Activated CD8-positive, alpha-beta T cell treated with anti-CD3 and anti-CD28 coated beads for 36 hours (primary cell): Measurements from ENCODE around the gene SUPT3H. TPM values are rescaled to one million over a fixed set of nuclear protein-coding genes. Genes with fewer than 3 reads are reported as not detected.
A peak's percentile ranks its signal among the peaks of the same experiment; 100 is the strongest.

Experiments
- ATAC-seq: fragments of 200-7000 bp; cut with Tn5 transposase; one replicate; pipeline ENCODE4 v1.10.0; 2021; ENCODE audit warnings: mild to moderate bottlenecking, moderate library complexity
- CTCF ChIA-PET: fragments of 350-600 bp; sonication (Branson Sonifier 250); formaldehyde crosslinking; loops from one replicate; lab custom pipeline; 2021; ENCODE audit warnings: antibody characterized with exemption; lab: Charles Lee
- POLR2A ChIA-PET: fragments of 350-600 bp; sonication (Branson Sonifier 250); formaldehyde crosslinking; loops from one replicate; lab custom pipeline; 2021; ENCODE audit warnings: antibody characterized with exemption; lab: Charles Lee
- DNase-seq: peaks from one replicate; pipeline ENCODE4 v3.0.0-alpha.2; 2020
- H3K27ac Mint-ChIP-seq: one replicate; pipeline ENCODE4 v1.8.0; 2021; ENCODE audit warnings: mild to moderate bottlenecking, mixed read lengths
- H3K27me3 Mint-ChIP-seq: one replicate; pipeline ENCODE4 v1.8.0; 2021; ENCODE audit warnings: mixed read lengths
- H3K36me3 Mint-ChIP-seq: one replicate; pipeline ENCODE4 v1.8.0; 2021; ENCODE audit warnings: low read depth, mixed read lengths
- H3K4me1 Mint-ChIP-seq: one replicate; pipeline ENCODE4 v1.8.0; 2021; ENCODE audit warnings: low read depth, mixed read lengths
- H3K4me3 Mint-ChIP-seq: one replicate; pipeline ENCODE4 v1.8.0; 2021; ENCODE audit warnings: mild to moderate bottlenecking, moderate library complexity, mixed read lengths
- H3K9me3 Mint-ChIP-seq: one replicate; pipeline ENCODE4 v1.8.0; 2021; ENCODE audit warnings: mixed read lengths
- intact Hi-C: fragments of 100-400 bp; cut with micrococcal nuclease; formaldehyde crosslinking; loops from one replicate; pipeline ENCODE4 v1.10.0; 2022
- total RNA-seq, 2 experiments: library from RNA; stranded (reverse); gene quantifications; one replicate each; pipeline ENCODE4 v1.2.3, GENCODE V29; 2021
- TF ChIP-seq, protein P1 (sequence below): fragments of 200-600 bp; IDR thresholded peaks from one replicate; pipeline ENCODE4 v1.8.0; 2022; ENCODE audit warnings: antibody characterized with exemption, mild to moderate bottlenecking

SUPT3H gene
- total RNA-seq, 2 experiments from 2014 or later, result 20.0 to 20.2 TPM

- no peak overlapping the region for H3K4me3 Mint-ChIP-seq
- TF ChIP-seq, protein P1, sequence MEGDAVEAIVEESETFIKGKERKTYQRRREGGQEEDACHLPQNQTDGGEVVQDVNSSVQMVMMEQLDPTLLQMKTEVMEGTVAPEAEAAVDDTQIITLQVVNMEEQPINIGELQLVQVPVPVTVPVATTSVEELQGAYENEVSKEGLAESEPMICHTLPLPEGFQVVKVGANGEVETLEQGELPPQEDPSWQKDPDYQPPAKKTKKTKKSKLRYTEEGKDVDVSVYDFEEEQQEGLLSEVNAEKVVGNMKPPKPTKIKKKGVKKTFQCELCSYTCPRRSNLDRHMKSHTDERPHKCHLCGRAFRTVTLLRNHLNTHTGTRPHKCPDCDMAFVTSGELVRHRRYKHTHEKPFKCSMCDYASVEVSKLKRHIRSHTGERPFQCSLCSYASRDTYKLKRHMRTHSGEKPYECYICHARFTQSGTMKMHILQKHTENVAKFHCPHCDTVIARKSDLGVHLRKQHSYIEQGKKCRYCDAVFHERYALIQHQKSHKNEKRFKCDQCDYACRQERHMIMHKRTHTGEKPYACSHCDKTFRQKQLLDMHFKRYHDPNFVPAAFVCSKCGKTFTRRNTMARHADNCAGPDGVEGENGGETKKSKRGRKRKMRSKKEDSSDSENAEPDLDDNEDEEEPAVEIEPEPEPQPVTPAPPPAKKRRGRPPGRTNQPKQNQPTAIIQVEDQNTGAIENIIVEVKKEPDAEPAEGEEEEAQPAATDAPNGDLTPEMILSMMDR, result no peak
Measured at GRCh38 chr6:44942201-44942600, 435.5 kb downstream of the SUPT3H start.

GRCh38 chr6:44940367-44940766, 437.4 kb downstream of the SUPT3H start:
- TF ChIP-seq, protein P1, result no peak
- no peak overlapping the region for H3K27ac Mint-ChIP-seq
- no peak overlapping the region for H3K4me3 Mint-ChIP-seq
- peaks cover 6% of the 10 kb centered on the region for H3K9me3 Mint-ChIP-seq
- ChIA-PET CTCF (no interaction called here), POLR2A (no interaction called here)
- H3K27me3 Mint-ChIP-seq, result no peaks in the 10 kb centered on the region
- DNase-seq (no peak), ATAC-seq (no peak)
- peaks cover 31% of the 10 kb centered on the region for H3K36me3 Mint-ChIP-seq
- H3K4me1 Mint-ChIP-seq, result peaks cover 44% of the 10 kb centered on the region
- intact Hi-C loops, result no loop called here

More at GRCh38 chr6:44942201-44942600, 435.5 kb downstream of the SUPT3H start:
- peaks cover 12% of the 10 kb centered on the region for H3K9me3 Mint-ChIP-seq
- DNase-seq (no peak), ATAC-seq (no peak)
- CTCF ChIA-PET, result no interaction called here
- POLR2A ChIA-PET, result no interaction called here
- peaks cover 45% of the 10 kb centered on the region for H3K36me3 Mint-ChIP-seq
- intact Hi-C loops, result no loop called here
- no peaks in the 10 kb centered on the region for H3K27me3 Mint-ChIP-seq
- no peak overlapping the region for H3K27ac Mint-ChIP-seq
- peaks cover 33% of the 10 kb centered on the region for H3K4me1 Mint-ChIP-seq

- Mint-ChIP-seq H3K27me3 (no peaks in the 10 kb centered on the region), H3K4me1 (peaks cover 50% of the 10 kb centered on the region), H3K4me3 (peak overlapping the region; percentile 6), H3K36me3 (peaks cover 20% of the 10 kb centered on the region), H3K27ac (peak overlapping the region; percentile 83), H3K9me3 (peaks cover 4% of the 10 kb centered on the region)
- DNase-seq (no peak), ATAC-seq (peak; percentile 67)
- POLR2A ChIA-PET, result no interaction called here
- CTCF ChIA-PET, result no interaction called here
- TF ChIP-seq, protein P1, result no peak
- intact Hi-C loops, result no loop called here
Measured at GRCh38 chr6:44935693-44936300, 441.9 kb downstream of the SUPT3H start.

DNA sequence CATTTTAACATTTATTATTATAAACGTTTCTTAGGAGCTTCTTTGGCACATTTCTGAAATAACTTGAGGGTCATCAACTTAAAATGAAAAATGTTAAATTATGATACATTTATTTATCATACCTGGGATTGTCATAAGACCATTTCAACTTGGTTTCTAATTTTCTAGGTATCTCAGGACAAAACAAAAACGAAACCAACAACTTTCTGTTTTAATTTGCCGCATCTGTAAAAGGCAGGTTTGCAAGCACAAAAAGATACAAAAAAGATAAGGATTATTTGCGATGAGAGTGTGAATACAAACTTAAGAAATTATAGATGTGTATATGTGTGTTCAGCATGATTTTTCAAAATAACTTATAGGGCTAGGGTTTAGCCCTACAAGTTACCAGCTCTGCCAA, 444.6 kb downstream of the SUPT3H start:
- POLR2A ChIA-PET, result interaction anchor here (0.5 to 0.7 kb wide), 2 partner anchors 488 to 492 kb away, joined by 3 read pairs; no protein-coding TSS in a partner anchor

GRCh38 chr6:44932651-44933091, 445.1 kb downstream of the SUPT3H start:
- H3K27me3 Mint-ChIP-seq, result no peaks in the 10 kb centered on the region
- TF ChIP-seq, protein P1, result no peak
- H3K4me3 Mint-ChIP-seq, result peak overlapping the region; percentile 84
- H3K27ac Mint-ChIP-seq, result peak overlapping the region; percentile 99
- peaks cover 54% of the 10 kb centered on the region for H3K4me1 Mint-ChIP-seq
- intact Hi-C loops, result no loop called here
- POLR2A ChIA-PET, result no interaction called here
- H3K36me3 Mint-ChIP-seq, result peaks cover 13% of the 10 kb centered on the region
- CTCF ChIA-PET, result no interaction called here
- H3K9me3 Mint-ChIP-seq, result peaks cover 7% of the 10 kb centered on the region
- peak; percentile 74 for ATAC-seq
- peak; percentile 67 for DNase-seq

More for the DNA sequence above, 444.6 kb downstream of the SUPT3H start:
- H3K27me3 Mint-ChIP-seq, result no peaks in the 10 kb centered on the region
- peaks cover 52% of the 10 kb centered on the region for H3K4me1 Mint-ChIP-seq
- TF ChIP-seq, protein P1, result no peak
- CTCF ChIA-PET, result no interaction called here
- H3K4me3 Mint-ChIP-seq, result peak overlapping the region; percentile 84
- H3K36me3 Mint-ChIP-seq, result peaks cover 11% of the 10 kb centered on the region
- peaks cover 5% of the 10 kb centered on the region for H3K9me3 Mint-ChIP-seq
- peak; percentile 34 for ATAC-seq
- intact Hi-C loops, result no loop called here
- DNase-seq, result no peak
- H3K27ac Mint-ChIP-seq, result peak overlapping the region; percentile 99
